Loucy (cell line): ENCODE results near the gene TMEM86B.

ENCODE experiments used
- H2AFZ ChIP-seq: fragments of 200-600 bp; sonication (generic); 2 replicates; pipeline ENCODE4 v1.6.0; 2016; ENCODE audit warnings: antibody characterized with exemption, mild to moderate bottlenecking, low read length, moderate library complexity
- H3F3A ChIP-seq: fragments of 200-600 bp; 2 replicates; pipeline ENCODE4 v1.6.0; 2016; ENCODE audit warnings: antibody characterized with exemption, low read depth, mild to moderate bottlenecking
- H3K27me3 ChIP-seq: fragments of 200-600 bp; sonication (generic); 2 replicates; pipeline ENCODE4 v1.6.1; 2014; ENCODE audit warnings: low read length, mild to moderate bottlenecking; ENCODE audit not compliant: insufficient read depth, poor library complexity, severe bottlenecking
- H3K36me3 ChIP-seq: fragments of 200-600 bp; sonication (generic); 2 replicates; pipeline ENCODE4 v1.6.1; 2016; ENCODE audit warnings: low read length; ENCODE audit not compliant: insufficient read depth
- H3K4me1 ChIP-seq: fragments of 200-600 bp; sonication (generic); 2 replicates; pipeline ENCODE4 v1.5.1; 2014; ENCODE audit warnings: low read length, mild to moderate bottlenecking; ENCODE audit not compliant: insufficient read depth, poor library complexity, severe bottlenecking
- H3K4me2 ChIP-seq: fragments of 200-600 bp; sonication (generic); 2 replicates; pipeline ENCODE4 v1.6.0; 2014; ENCODE audit warnings: antibody characterized with exemption, low read length, low read depth, mild to moderate bottlenecking; ENCODE audit not compliant: poor library complexity, severe bottlenecking
- H3K4me3 ChIP-seq: fragments of 200-600 bp; sonication (generic); 2 replicates; pipeline ENCODE4 v1.5.1; 2014; ENCODE audit warnings: low read length, mild to moderate bottlenecking, mixed read lengths; ENCODE audit not compliant: poor library complexity, severe bottlenecking
- H3K79me2 ChIP-seq: fragments of 200-600 bp; sonication (generic); 2 replicates; pipeline ENCODE4 v1.6.1; 2014; ENCODE audit warnings: low read length; ENCODE audit not compliant: insufficient read depth
- H3K9ac ChIP-seq: fragments of 200-600 bp; sonication (generic); 2 replicates; pipeline ENCODE4 v1.6.0; 2014; ENCODE audit warnings: mild to moderate bottlenecking, low read depth, low read length, moderate library complexity; ENCODE audit not compliant: poor library complexity, severe bottlenecking
- H3K9me2 ChIP-seq: fragments of 200-600 bp; sonication (generic); replicated peaks from 2 replicates; pipeline ENCODE4 v1.6.1; 2016; ENCODE audit warnings: low read depth, low read length, mixed read lengths
- H3K9me3 ChIP-seq: fragments of 200-600 bp; sonication (generic); 2 replicates; pipeline ENCODE4 v1.6.1; 2014; ENCODE audit warnings: mild to moderate bottlenecking, antibody characterized with exemption, low read length, low read depth; ENCODE audit not compliant: insufficient read depth
- H4K20me1 ChIP-seq: fragments of 200-600 bp; sonication (generic); 2 replicates; pipeline ENCODE4 v1.6.0; 2014; ENCODE audit warnings: antibody characterized with exemption, low read length, mild to moderate bottlenecking; ENCODE audit not compliant: insufficient read depth, poor library complexity, severe bottlenecking
- EZH2phosphoT487 ChIP-seq: fragments of 200-600 bp; IDR thresholded peaks from 2 replicates; pipeline ENCODE4 v1.6.1; 2018; ENCODE audit warnings: antibody characterized with exemption, mild to moderate bottlenecking, moderate library complexity, borderline replicate concordance
- TF ChIP-seq, protein P1 (sequence below): fragments of 200-600 bp; sonication (generic); conservative IDR thresholded peaks from 2 replicates; pipeline ENCODE4 v1.5.1; 2014; ENCODE audit warnings: mild to moderate bottlenecking, antibody characterized with exemption, low read length

Gene TMEM86B

DNA sequence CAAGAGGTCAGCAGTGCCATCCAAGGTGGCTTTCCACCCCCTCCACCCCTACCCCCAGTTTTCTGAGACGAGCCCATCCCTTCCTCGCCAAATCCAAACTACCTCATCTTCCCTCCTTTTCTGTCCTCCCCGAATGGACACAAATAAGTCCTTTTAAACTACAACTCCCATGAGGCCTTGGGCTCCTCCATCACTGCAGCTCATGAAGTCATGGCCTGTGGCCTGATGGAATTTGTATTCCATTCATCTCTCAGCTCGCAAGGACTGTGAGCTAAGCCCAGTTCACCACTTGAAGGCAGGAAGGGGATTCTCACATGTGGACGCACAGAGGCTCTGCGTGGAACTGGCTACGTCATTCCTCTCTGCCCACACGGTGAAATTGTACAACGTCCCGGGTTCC lies 31.8 kb downstream of the TMEM86B start:
- Histone ChIP-seq H3K4me2 (no peak overlapping the region), H3K36me3 (no peaks in the 10 kb centered on the region), H3K9ac (no peak overlapping the region), H3K79me2 (no peaks in the 10 kb centered on the region), H3F3A (no peaks in the 10 kb centered on the region), H3K27me3 (no peaks in the 10 kb centered on the region), H3K9me3 (no peaks in the 10 kb centered on the region), H3K4me1 (no peaks in the 10 kb centered on the region), H2AFZ (no peak overlapping the region), H3K4me3 (no peak overlapping the region), H4K20me1 (no peaks in the 10 kb centered on the region), H3K9me2 (no peaks in the 10 kb centered on the region)
- TF ChIP-seq, protein P1, sequence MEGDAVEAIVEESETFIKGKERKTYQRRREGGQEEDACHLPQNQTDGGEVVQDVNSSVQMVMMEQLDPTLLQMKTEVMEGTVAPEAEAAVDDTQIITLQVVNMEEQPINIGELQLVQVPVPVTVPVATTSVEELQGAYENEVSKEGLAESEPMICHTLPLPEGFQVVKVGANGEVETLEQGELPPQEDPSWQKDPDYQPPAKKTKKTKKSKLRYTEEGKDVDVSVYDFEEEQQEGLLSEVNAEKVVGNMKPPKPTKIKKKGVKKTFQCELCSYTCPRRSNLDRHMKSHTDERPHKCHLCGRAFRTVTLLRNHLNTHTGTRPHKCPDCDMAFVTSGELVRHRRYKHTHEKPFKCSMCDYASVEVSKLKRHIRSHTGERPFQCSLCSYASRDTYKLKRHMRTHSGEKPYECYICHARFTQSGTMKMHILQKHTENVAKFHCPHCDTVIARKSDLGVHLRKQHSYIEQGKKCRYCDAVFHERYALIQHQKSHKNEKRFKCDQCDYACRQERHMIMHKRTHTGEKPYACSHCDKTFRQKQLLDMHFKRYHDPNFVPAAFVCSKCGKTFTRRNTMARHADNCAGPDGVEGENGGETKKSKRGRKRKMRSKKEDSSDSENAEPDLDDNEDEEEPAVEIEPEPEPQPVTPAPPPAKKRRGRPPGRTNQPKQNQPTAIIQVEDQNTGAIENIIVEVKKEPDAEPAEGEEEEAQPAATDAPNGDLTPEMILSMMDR, result no peak
- TF ChIP-seq EZH2phosphoT487, result no peak

DNA sequence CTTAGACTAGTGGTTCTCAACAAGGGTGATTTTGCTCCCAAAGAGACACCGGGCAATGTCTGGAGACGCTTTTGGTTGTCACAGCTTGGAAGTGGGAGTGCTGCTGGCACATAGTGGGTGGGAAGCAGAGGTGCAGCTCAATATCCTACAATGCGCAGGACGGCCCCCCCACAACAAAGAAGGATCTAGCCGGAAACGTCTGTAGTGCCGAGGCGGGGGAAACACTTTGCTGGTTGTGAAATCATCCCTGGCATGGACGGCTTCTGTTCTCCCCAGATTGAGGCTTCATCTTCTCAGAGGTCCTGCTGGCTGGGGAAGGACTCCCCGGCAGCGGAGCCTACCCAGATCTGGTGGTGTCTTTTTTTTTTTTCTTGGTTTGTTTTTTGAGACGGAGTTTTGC lies 35.1 kb downstream of the TMEM86B start:
- H3K79me2 ChIP-seq, result no peaks in the 10 kb centered on the region
- no peaks in the 10 kb centered on the region for H4K20me1 ChIP-seq
- no peaks in the 10 kb centered on the region for H3F3A ChIP-seq
- no peak overlapping the region for H3K9ac ChIP-seq
- TF ChIP-seq, protein P1, result no peak
- no peak for TF ChIP-seq EZH2phosphoT487
- no peak overlapping the region for H3K4me2 ChIP-seq
- no peak overlapping the region for H2AFZ ChIP-seq
- no peaks in the 10 kb centered on the region for H3K36me3 ChIP-seq
- H3K4me3 ChIP-seq, result no peak overlapping the region
- no peaks in the 10 kb centered on the region for H3K4me1 ChIP-seq
- no peaks in the 10 kb centered on the region for H3K27me3 ChIP-seq
- H3K9me3 ChIP-seq, result no peaks in the 10 kb centered on the region
- no peaks in the 10 kb centered on the region for H3K9me2 ChIP-seq

DNA sequence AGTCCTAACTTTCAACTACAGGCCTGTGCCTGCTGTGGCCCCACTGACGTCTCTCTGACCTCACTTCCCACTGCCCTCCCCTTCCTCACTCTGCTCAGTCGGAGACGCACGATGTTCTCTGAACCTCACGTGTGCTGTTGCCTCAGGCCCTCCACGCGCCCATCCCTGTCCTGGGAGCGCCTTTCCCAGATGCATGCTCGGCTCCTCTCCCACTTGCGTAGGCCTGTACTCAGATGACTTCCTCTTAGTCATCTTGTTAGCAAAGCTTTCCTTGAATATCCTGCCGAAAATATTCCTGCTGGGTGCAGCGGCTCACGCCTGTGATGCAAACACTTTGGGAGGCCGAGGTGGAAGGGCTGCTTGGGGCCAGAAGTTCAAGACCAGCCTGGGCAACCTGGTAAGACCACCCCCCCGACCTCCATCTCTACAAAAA lies 39.1 kb downstream of the TMEM86B start:
- Histone ChIP-seq H4K20me1 (no peaks in the 10 kb centered on the region), H3K27me3 (no peaks in the 10 kb centered on the region), H3K79me2 (no peaks in the 10 kb centered on the region), H3K36me3 (no peaks in the 10 kb centered on the region), H3K9me3 (no peaks in the 10 kb centered on the region), H3K9me2 (no peaks in the 10 kb centered on the region), H3K4me1 (no peaks in the 10 kb centered on the region), H2AFZ (no peak overlapping the region), H3K4me2 (no peak overlapping the region), H3F3A (no peaks in the 10 kb centered on the region), H3K9ac (no peak overlapping the region), H3K4me3 (no peak overlapping the region)
- TF ChIP-seq, protein P1, result no peak
